ENCODE measurements around the gene PNISR. TPM values are rescaled to one million over a fixed set of nuclear protein-coding genes. Genes with fewer than 3 reads are reported as not detected.

PNISR gene
- total RNA-seq, 2 donors from 2014 or later, result 114 to 207 TPM

DNA sequence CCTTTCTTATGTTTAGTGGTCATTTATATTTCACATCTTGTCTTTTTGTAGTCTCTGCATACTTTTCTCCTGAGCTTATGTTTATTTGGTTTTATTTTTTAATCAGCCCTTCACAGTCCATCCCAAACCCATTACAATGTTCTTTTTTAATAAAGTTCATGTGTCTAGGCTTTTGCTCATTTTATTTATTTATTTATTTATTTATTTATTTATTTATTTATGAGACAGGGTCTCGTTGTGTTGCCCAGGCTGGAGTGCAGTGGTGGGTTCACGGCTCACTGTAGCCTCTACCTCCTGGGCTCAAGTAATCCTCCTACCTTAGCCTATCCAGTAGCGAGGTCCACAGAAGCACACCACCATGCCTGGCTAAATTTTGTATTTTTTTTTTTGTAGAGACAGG, 34.2 kb downstream of the PNISR start:
- TF ChIP-seq, protein P1, sequence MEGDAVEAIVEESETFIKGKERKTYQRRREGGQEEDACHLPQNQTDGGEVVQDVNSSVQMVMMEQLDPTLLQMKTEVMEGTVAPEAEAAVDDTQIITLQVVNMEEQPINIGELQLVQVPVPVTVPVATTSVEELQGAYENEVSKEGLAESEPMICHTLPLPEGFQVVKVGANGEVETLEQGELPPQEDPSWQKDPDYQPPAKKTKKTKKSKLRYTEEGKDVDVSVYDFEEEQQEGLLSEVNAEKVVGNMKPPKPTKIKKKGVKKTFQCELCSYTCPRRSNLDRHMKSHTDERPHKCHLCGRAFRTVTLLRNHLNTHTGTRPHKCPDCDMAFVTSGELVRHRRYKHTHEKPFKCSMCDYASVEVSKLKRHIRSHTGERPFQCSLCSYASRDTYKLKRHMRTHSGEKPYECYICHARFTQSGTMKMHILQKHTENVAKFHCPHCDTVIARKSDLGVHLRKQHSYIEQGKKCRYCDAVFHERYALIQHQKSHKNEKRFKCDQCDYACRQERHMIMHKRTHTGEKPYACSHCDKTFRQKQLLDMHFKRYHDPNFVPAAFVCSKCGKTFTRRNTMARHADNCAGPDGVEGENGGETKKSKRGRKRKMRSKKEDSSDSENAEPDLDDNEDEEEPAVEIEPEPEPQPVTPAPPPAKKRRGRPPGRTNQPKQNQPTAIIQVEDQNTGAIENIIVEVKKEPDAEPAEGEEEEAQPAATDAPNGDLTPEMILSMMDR (IDR thresholded peaks at IDR 0.05), result no peak
- Histone ChIP-seq H3K27ac (no peak overlapping the region), H3K4me1 (ENCODE audit: control insufficient read depth in 1 of 2, low read depth in 2 of 2) (peaks cover 0 to 5% of the 10 kb centered on the region in 2 donors), H3K27me3 (replicated peaks; ENCODE audit: insufficient read depth) (no peaks in the 10 kb centered on the region), H3K4me3 (no peak overlapping the region), H3K9me3 (no peaks in the 10 kb centered on the region), H3K36me3 (no peaks in the 10 kb centered on the region)
- ATAC-seq (ENCODE audit: insufficient number of reproducible peaks, low FRiP score, low read depth) (no peak), DNase-seq (ENCODE audit: low spot score) (no peak)

DNA sequence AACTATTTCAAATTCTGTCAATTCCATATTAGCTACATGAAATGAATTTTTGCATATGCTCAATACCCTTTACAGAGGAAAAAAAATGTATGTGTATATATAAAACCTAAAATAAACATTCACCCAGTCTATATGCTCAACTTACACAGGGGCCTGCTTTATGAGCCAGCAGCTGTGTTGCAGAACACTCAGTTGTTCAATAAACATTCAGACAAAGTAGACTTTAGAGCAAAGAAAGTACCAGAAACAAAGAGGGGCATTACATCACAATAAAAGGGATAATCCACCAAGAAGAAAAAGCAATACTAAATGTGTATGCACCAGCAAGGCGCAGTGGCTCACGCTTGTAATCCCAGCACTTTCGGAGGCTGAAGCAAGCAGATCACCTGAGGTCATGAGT, 40.6 kb downstream of the PNISR start:
- no peak for ATAC-seq (ENCODE audit: insufficient number of reproducible peaks, low FRiP score, low read depth)
- Histone ChIP-seq H3K9me3 (no peaks in the 10 kb centered on the region), H3K27me3 (replicated peaks; ENCODE audit: insufficient read depth) (no peaks in the 10 kb centered on the region), H3K36me3 (no peaks in the 10 kb centered on the region), H3K4me3 (no peak overlapping the region), H3K4me1 (ENCODE audit: control insufficient read depth in 1 of 2, low read depth in 2 of 2) (no peaks in the 10 kb centered on the region), H3K27ac (no peak overlapping the region)
- TF ChIP-seq, protein P1 (IDR thresholded peaks at IDR 0.05), result no peak
- no peak for DNase-seq (ENCODE audit: low spot score)

DNA sequence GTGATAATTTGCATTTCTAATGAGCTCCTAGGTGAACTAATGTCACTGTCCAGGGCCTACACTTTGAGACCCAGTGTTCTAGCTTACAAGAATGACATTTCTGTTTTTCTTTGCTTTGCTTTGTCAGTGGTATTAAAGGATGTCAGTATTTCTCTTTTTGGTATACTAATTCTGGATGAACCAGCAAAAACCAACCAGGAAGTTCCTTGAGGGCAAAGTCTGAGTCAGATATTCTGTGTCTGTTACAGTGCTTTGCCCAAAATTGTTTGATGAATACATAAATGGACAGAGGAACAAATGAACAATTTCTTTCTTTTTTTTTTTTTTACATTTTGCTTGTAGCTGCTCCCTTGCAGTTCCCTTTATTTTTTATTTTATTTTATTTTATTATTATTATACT, 46.5 kb downstream of the PNISR start:
- no peak overlapping the region for H3K4me3 ChIP-seq
- no peak overlapping the region for H3K27ac ChIP-seq
- no peaks in the 10 kb centered on the region for H3K27me3 ChIP-seq (replicated peaks; ENCODE audit: insufficient read depth)
- ATAC-seq (ENCODE audit: insufficient number of reproducible peaks, low FRiP score, low read depth) (no peak), DNase-seq (ENCODE audit: low spot score) (no peak)
- no peaks in the 10 kb centered on the region for H3K4me1 ChIP-seq (ENCODE audit: control insufficient read depth in 1 of 2, low read depth in 2 of 2)
- TF ChIP-seq, protein P1 (IDR thresholded peaks at IDR 0.05), result no peak
- no peaks in the 10 kb centered on the region for H3K36me3 ChIP-seq
- no peaks in the 10 kb centered on the region for H3K9me3 ChIP-seq

DNA sequence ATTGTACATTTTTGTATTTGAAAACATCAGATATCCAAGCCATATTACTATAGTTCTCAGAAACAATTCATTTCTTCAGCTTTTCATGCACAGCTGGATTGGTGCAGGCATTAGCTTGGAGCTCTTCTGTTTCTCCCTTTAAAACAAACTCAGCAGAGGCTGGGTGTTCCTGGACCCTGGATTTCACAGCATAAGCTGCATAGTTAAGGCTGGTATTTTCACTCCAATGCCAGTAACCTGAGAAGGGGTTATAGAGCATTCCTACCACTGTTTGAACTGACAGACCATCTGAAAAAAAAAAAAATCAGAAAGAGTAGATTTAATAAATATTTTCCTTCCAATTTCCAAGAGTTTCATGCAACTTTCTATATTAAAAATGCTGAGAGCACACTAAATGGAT, 55.6 kb downstream of the PNISR start:
- TF ChIP-seq, protein P1 (IDR thresholded peaks at IDR 0.05), result no peak
- no peaks in the 10 kb centered on the region for H3K4me1 ChIP-seq (ENCODE audit: control insufficient read depth in 1 of 2, low read depth in 2 of 2)
- H3K36me3 ChIP-seq, result no peaks in the 10 kb centered on the region
- no peak overlapping the region for H3K27ac ChIP-seq
- H3K9me3 ChIP-seq, result no peaks in the 10 kb centered on the region
- DNase-seq (ENCODE audit: low spot score) (no peak), ATAC-seq (ENCODE audit: insufficient number of reproducible peaks, low FRiP score, low read depth) (no peak)
- no peaks in the 10 kb centered on the region for H3K27me3 ChIP-seq (replicated peaks; ENCODE audit: insufficient read depth)
- no peak overlapping the region for H3K4me3 ChIP-seq

DNA sequence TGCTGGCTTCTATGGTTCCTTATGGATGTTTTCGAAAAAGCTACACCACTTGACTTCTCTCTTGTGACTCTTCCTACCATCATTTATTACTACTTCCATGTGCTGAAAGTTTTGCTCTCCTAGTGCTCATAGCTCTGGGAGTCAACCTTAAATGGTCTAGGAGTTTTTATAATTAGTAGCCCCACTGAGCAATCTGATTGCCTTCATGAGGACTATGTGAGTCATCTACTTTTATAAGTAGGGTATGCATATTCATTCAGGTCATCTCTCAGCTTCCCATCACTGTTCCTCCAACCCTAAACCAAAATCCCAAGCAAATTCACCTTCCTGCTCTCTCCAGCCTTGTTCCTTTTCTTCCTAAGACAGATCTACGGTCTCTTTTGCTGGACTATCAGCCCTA, 58.3 kb downstream of the PNISR start:
- no peaks in the 10 kb centered on the region for H3K36me3 ChIP-seq
- ATAC-seq (ENCODE audit: insufficient number of reproducible peaks, low FRiP score, low read depth) (no peak), DNase-seq (ENCODE audit: low spot score) (no peak)
- no peaks in the 10 kb centered on the region for H3K27me3 ChIP-seq (replicated peaks; ENCODE audit: insufficient read depth)
- no peak overlapping the region for H3K4me3 ChIP-seq
- TF ChIP-seq, protein P1 (IDR thresholded peaks at IDR 0.05), result no peak
- H3K27ac ChIP-seq, result no peak overlapping the region
- H3K9me3 ChIP-seq, result no peaks in the 10 kb centered on the region
- no peaks in the 10 kb centered on the region for H3K4me1 ChIP-seq (ENCODE audit: control insufficient read depth in 1 of 2, low read depth in 2 of 2)

Data from thoracic aorta (tissue), 2 donors.